GM12892 (cell line): ENCODE measurements around the gene CGB1.

Experiments
- POLR2A ChIP-seq: IDR thresholded peaks from 2 replicates; pipeline ENCODE4 v1.6.1; 2011; ENCODE audit warnings: low read depth, low read length, control low read depth
- POLR2AphosphoS5 ChIP-seq: IDR thresholded peaks from 2 replicates; pipeline ENCODE4 v1.6.1; 2011; ENCODE audit warnings: low read depth, low read length, control low read depth

- no peak for TF ChIP-seq POLR2AphosphoS5
- TF ChIP-seq POLR2A = no peak
These were observed 22.4 kb downstream of the CGB1 start for GRCh38 chr19:49014123-49014869.
